ENCODE results near the gene GOLPH3. TPM values are rescaled to one million over a fixed set of nuclear protein-coding genes. Genes with fewer than 3 reads are reported as not detected.
A peak's percentile ranks its signal among the peaks of the same experiment; 100 is the strongest.
"Not testable (repeated sequence)": the region's sequence is repeated elsewhere in the genome, so short reads cannot be mapped to it uniquely, and the experiment has no call there.

The GOLPH3 gene
- total RNA-seq (40.3 TPM), polyA plus RNA-seq (ENCODE audit: insufficient read depth in 1 of 8, insufficient read length in 8 of 8, low replicate concordance in 1 of 8) (10 to 100 TPM; 49.9 to 71.9 (median 57.5) TPM)
- long read RNA-seq, donor 1, transcript GOLPH3-201 (4 exons, 2,721 nt): major isoform, 10 of 10 reads
- long read RNA-seq, donor 1, partial matches to known transcripts: 0 of 10 reads
- long read RNA-seq, donor 1, other reads (novel, unspliced or antisense): 0 of 10 reads
- long read RNA-seq, donor 2, partial matches to known transcripts: 0 of 4 reads
- long read RNA-seq, donor 2, other reads (novel, unspliced or antisense): 0 of 4 reads
- long read RNA-seq, donor 3, transcript GOLPH3-201 (4 exons, 2,721 nt): major isoform, 34 of 45 reads
- long read RNA-seq, donor 3, partial matches to known transcripts: 10 of 45 reads
- long read RNA-seq, donor 3, other reads (novel, unspliced or antisense): 0 of 45 reads
- long read RNA-seq, donor 4, transcript GOLPH3-201 (4 exons, 2,721 nt): major isoform, 21 of 26 reads
- long read RNA-seq, donor 4, partial matches to known transcripts: 5 of 26 reads
- long read RNA-seq, donor 4, other reads (novel, unspliced or antisense): 0 of 26 reads
- long read RNA-seq, donor 5, transcript GOLPH3-201 (4 exons, 2,721 nt): major isoform, 42 of 42 reads
- long read RNA-seq, donor 5, partial matches to known transcripts: 0 of 42 reads
- long read RNA-seq, donor 5, other reads (novel, unspliced or antisense): 0 of 42 reads
- long read RNA-seq, donor 6, transcript GOLPH3-201 (4 exons, 2,721 nt): major isoform, 31 of 55 reads
- long read RNA-seq, donor 6, partial matches to known transcripts: 24 of 55 reads
- long read RNA-seq, donor 6, other reads (novel, unspliced or antisense): 0 of 55 reads
- long read RNA-seq, donor 7, transcript GOLPH3-201 (4 exons, 2,721 nt): major isoform, 24 of 24 reads
- long read RNA-seq, donor 7, partial matches to known transcripts: 0 of 24 reads
- long read RNA-seq, donor 7, other reads (novel, unspliced or antisense): 0 of 24 reads
- long read RNA-seq, donor 8, transcript GOLPH3-201 (4 exons, 2,721 nt): major isoform, 17 of 17 reads
- long read RNA-seq, donor 8, partial matches to known transcripts: 0 of 17 reads
- long read RNA-seq, donor 8, other reads (novel, unspliced or antisense): 0 of 17 reads
- long read RNA-seq, donor 9, transcript GOLPH3-201 (4 exons, 2,721 nt): major isoform, 16 of 16 reads
- long read RNA-seq, donor 9, partial matches to known transcripts: 0 of 16 reads
- long read RNA-seq, donor 9, other reads (novel, unspliced or antisense): 0 of 16 reads
- long read RNA-seq, donor 10, transcript GOLPH3-201 (4 exons, 2,721 nt): major isoform, 38 of 38 reads
- long read RNA-seq, donor 10, partial matches to known transcripts: 0 of 38 reads
- long read RNA-seq, donor 10, other reads (novel, unspliced or antisense): 0 of 38 reads
- long read RNA-seq, donor 11, transcript GOLPH3-201 (4 exons, 2,721 nt): major isoform, 16 of 17 reads
- long read RNA-seq, donor 11, partial matches to known transcripts: 0 of 17 reads
- long read RNA-seq, donor 11, other reads (novel, unspliced or antisense): 0 of 17 reads

- H3K27ac ChIP-seq (ENCODE audit: low read length): peak within 1 kb of the TSS; percentile 99
- peak; percentile 96 for DNase-seq
- H3K4me1 ChIP-seq (ENCODE audit: control insufficient read depth, insufficient read depth, low read length): peaks cover 12% of the 10 kb centered on the region
- no peaks in the 10 kb centered on the region for H3K9me3 ChIP-seq (replicated peaks; ENCODE audit: control insufficient read depth, low read depth, low read length)
- peaks cover 11% of the 10 kb centered on the region for H3K36me3 ChIP-seq (ENCODE audit: control insufficient read depth, insufficient read depth, low read length)
- no peaks in the 10 kb centered on the region for H3K27me3 ChIP-seq (ENCODE audit: control insufficient read depth, insufficient read depth, low read length)
- under 1% methylated on average over 85 of the region's 85 CpGs for WGBS (ENCODE audit: insufficient coverage)
- H3K4me3 ChIP-seq (ENCODE audit: low read length): peak within 1 kb of the TSS; percentile 90
Observed at GRCh38 chr5:32174011-32174870, at the start of gene GOLPH3. GOLPH3 (minus strand) TSS chr5:32174319; CDS start chr5:32174034, 285 bp downstream.

- H3K27ac ChIP-seq (ENCODE audit: low read length): no peak overlapping the region
- H3K9me3 ChIP-seq (replicated peaks; ENCODE audit: control insufficient read depth, low read depth, low read length): no peaks in the 10 kb centered on the region
- no peaks in the 10 kb centered on the region for H3K27me3 ChIP-seq (ENCODE audit: control insufficient read depth, insufficient read depth, low read length)
- no peak overlapping the region for H3K4me3 ChIP-seq (ENCODE audit: low read length)
- H3K36me3 ChIP-seq (ENCODE audit: control insufficient read depth, insufficient read depth, low read length): peaks cover 6% of the 10 kb centered on the region
- no CpG with 5 or more reads among the region's 5 CpGs for WGBS (ENCODE audit: insufficient coverage)
- peaks cover 14% of the 10 kb centered on the region for H3K4me1 ChIP-seq (ENCODE audit: control insufficient read depth, insufficient read depth, low read length)
- no peak for DNase-seq
Observed at GRCh38 chr5:32222723-32223470, 48.8 kb upstream of the GOLPH3 start.

- H3K4me3 ChIP-seq (ENCODE audit: low read length): no peak overlapping the region
- WGBS (ENCODE audit: insufficient coverage): 40% methylated on average over 8 of the region's 12 CpGs
- peaks cover 17% of the 10 kb centered on the region for H3K4me1 ChIP-seq (ENCODE audit: control insufficient read depth, insufficient read depth, low read length)
- no peaks in the 10 kb centered on the region for H3K36me3 ChIP-seq (ENCODE audit: control insufficient read depth, insufficient read depth, low read length)
- peak; percentile 88 for DNase-seq
- H3K27me3 ChIP-seq (ENCODE audit: control insufficient read depth, insufficient read depth, low read length): no peaks in the 10 kb centered on the region
- no peaks in the 10 kb centered on the region for H3K9me3 ChIP-seq (replicated peaks; ENCODE audit: control insufficient read depth, low read depth, low read length)
- peak overlapping the region; percentile 45 for H3K27ac ChIP-seq (ENCODE audit: low read length)
Observed at GRCh38 chr5:32217886-32218396, 43.8 kb upstream of the GOLPH3 start.

DNA sequence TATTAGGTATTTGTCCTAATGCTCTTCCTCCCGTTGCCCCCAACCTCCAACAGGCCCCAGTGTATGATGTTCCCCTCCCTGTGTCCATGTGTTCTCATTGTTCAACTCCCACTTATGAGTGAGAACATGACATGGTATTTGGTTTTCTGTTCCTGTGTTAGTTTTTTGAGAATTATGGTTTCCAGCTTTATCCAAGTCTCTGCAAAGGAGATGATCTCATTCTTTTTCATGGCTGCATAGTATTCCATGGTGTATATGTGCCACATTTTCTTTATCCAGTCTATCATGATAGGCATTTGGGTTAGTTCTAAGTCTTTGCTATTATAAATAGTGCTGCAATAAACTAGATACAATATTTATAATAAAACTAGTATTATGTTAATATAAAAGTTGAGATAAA lies 40.2 kb upstream of the GOLPH3 start:
- not testable (repeated sequence) for H3K27me3 ChIP-seq (ENCODE audit: control insufficient read depth, insufficient read depth, low read length); H3K4me3 ChIP-seq (ENCODE audit: low read length); H3K36me3 ChIP-seq (ENCODE audit: control insufficient read depth, insufficient read depth, low read length); H3K27ac ChIP-seq (ENCODE audit: low read length); H3K9me3 ChIP-seq (replicated peaks; ENCODE audit: control insufficient read depth, low read depth, low read length); DNase-seq
- H3K4me1 ChIP-seq (ENCODE audit: control insufficient read depth, insufficient read depth, low read length): peaks cover 20% of the 10 kb centered on the region
- WGBS (ENCODE audit: insufficient coverage): no CpG with 5 or more reads among the region's 1 CpG

- DNase-seq: no peak
- H3K4me3 ChIP-seq (ENCODE audit: low read length): no peak overlapping the region
- H3K27ac ChIP-seq (ENCODE audit: low read length): no peak overlapping the region
- H3K27me3 ChIP-seq (ENCODE audit: control insufficient read depth, insufficient read depth, low read length): no peaks in the 10 kb centered on the region
- WGBS (ENCODE audit: insufficient coverage): 50% methylated on average over 1 of the region's 3 CpGs
- no peaks in the 10 kb centered on the region for H3K9me3 ChIP-seq (replicated peaks; ENCODE audit: control insufficient read depth, low read depth, low read length)
- no peaks in the 10 kb centered on the region for H3K36me3 ChIP-seq (ENCODE audit: control insufficient read depth, insufficient read depth, low read length)
- peaks cover 3% of the 10 kb centered on the region for H3K4me1 ChIP-seq (ENCODE audit: control insufficient read depth, insufficient read depth, low read length)
Observed at GRCh38 chr5:32210151-32210550, 36.0 kb upstream of the GOLPH3 start.

DNA sequence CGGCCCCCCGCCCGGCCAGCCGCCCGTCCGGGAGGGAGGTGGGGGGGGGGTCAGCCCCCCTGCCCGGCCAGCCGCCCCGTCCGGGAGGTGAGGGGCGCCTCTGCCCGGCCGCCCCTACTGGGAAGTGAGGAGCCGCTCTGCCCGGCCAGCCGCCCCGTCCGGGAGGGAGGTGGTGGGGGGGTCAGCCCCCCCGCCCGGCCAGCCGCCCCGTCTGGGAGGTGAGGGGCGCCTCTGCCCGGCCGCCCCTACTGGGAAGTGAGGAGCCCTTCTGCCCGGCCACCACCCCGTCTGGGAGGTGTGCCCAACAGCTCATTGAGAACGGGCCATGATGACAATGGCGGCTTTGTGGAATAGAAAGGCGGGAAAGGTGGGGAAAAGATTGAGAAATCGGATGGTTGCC lies 34.7 kb upstream of the GOLPH3 start:
- H3K36me3 ChIP-seq (ENCODE audit: control insufficient read depth, insufficient read depth, low read length); H3K9me3 ChIP-seq (replicated peaks; ENCODE audit: control insufficient read depth, low read depth, low read length); H3K27ac ChIP-seq (ENCODE audit: low read length); H3K4me1 ChIP-seq (ENCODE audit: control insufficient read depth, insufficient read depth, low read length); H3K27me3 ChIP-seq (ENCODE audit: control insufficient read depth, insufficient read depth, low read length); H3K4me3 ChIP-seq (ENCODE audit: low read length); DNase-seq: not testable (repeated sequence)
- no CpG with 5 or more reads among the region's 31 CpGs for WGBS (ENCODE audit: insufficient coverage)

GRCh38 chr5:32207355-32207634 lies 33.2 kb upstream of the GOLPH3 start:
- Histone ChIP-seq H3K4me1 (ENCODE audit: control insufficient read depth, insufficient read depth, low read length) (peaks cover 8% of the 10 kb centered on the region), H3K9me3 (replicated peaks; ENCODE audit: control insufficient read depth, low read depth, low read length) (no peaks in the 10 kb centered on the region), H3K27me3 (ENCODE audit: control insufficient read depth, insufficient read depth, low read length) (no peaks in the 10 kb centered on the region), H3K4me3 (ENCODE audit: low read length) (no peak overlapping the region), H3K27ac (ENCODE audit: low read length) (no peak overlapping the region), H3K36me3 (ENCODE audit: control insufficient read depth, insufficient read depth, low read length) (no peaks in the 10 kb centered on the region)
- WGBS (ENCODE audit: insufficient coverage): 100% methylated on average over 1 of the region's 4 CpGs
- DNase-seq: no peak

DNA sequence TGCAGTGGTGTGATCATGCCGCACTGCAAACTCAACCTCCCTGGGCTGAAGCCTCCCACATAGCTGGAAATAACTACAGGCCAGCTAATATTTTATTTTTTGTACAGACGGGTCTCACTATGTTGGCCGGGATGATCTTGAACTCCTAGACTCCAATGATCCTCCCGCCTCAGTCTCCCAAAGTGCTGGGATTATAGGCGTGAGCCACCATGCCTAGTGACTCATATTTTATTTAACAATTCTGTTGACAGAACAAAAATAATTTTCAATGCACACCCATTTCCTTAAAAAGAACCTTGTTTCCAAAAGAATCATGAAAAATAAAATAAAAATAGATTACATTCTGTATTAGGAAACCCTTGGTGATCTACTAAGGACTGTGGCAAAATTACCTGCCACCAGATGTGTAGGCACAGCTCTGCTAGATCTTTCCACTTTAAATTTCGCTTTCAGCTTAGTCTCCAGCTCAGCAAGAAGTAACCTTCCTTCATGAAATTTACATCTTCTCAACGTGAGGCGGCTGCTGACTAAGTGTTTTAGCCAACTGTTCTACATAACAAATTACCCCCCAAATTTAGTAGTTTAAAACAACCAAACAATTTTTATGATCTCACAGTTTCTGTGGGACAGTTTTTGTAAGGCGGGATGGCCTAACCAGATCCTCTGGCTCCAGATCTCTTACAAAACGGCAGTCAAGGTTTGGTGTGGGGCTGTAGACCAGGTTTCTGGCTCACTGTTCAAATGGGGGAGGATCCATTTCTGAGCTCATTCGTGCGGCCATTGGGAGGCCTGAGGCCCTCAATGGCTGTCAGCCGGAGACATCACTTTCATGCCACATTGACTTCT lies 32.6 kb upstream of the GOLPH3 start:
- peaks cover 8% of the 10 kb centered on the region for H3K4me1 ChIP-seq (ENCODE audit: control insufficient read depth, insufficient read depth, low read length)
- no peaks in the 10 kb centered on the region for H3K36me3 ChIP-seq (ENCODE audit: control insufficient read depth, insufficient read depth, low read length)
- no peak overlapping the region for H3K27ac ChIP-seq (ENCODE audit: low read length)
- no peak for DNase-seq
- no peaks in the 10 kb centered on the region for H3K27me3 ChIP-seq (ENCODE audit: control insufficient read depth, insufficient read depth, low read length)
- no peak overlapping the region for H3K4me3 ChIP-seq (ENCODE audit: low read length)
- 88% methylated on average over 5 of the region's 13 CpGs for WGBS (ENCODE audit: insufficient coverage)
- H3K9me3 ChIP-seq (replicated peaks; ENCODE audit: control insufficient read depth, low read depth, low read length): no peaks in the 10 kb centered on the region

Measured in muscle of leg (tissue), 16 donors.